Thymus (tissue), 11 donors: ENCODE results near the gene UCN. TPM values are rescaled to one million over a fixed set of nuclear protein-coding genes. Genes with fewer than 3 reads are reported as not detected.
"Not testable (repeated sequence)": the region's sequence is repeated elsewhere in the genome, so short reads cannot be mapped to it uniquely, and the experiment has no call there.

Source experiments
- DNase-seq, 9 donors: peaks; one replicate each; pipeline ENCODE4 v3.0.0-alpha.2; 2013; ENCODE audit warnings: low spot score in 9 of 9, low read depth in 6 of 9, missing footprints in 1 of 9
- H3K27ac ChIP-seq, 2 donors: one replicate each; pipeline ENCODE4 v1.5.1; 2013; ENCODE audit warnings: control low read depth in 1 of 2, low read depth in 1 of 2, low read length in 1 of 2, mild to moderate bottlenecking in 1 of 2, moderate library complexity in 1 of 2
- H3K27me3 ChIP-seq, 2 donors: one replicate each; pipeline ENCODE4 v1.5.1; 2013; ENCODE audit warnings: low read length in 1 of 2; ENCODE audit not compliant: control insufficient read depth in 2 of 2, insufficient read depth in 1 of 2
- H3K36me3 ChIP-seq, 2 donors: one replicate each; pipeline ENCODE4 v1.5.1; 2013; ENCODE audit warnings: low read length in 1 of 2, mild to moderate bottlenecking in 1 of 2, moderate library complexity in 1 of 2; ENCODE audit not compliant: control insufficient read depth in 2 of 2, insufficient read depth in 2 of 2
- H3K4me1 ChIP-seq, 2 donors: one replicate each; pipeline ENCODE4 v1.5.1; 2013; ENCODE audit warnings: low read length in 2 of 2; ENCODE audit not compliant: control insufficient read depth in 2 of 2, insufficient read depth in 2 of 2
- H3K4me3 ChIP-seq, 2 donors: one replicate each; pipeline ENCODE4 v1.5.1; 2013; ENCODE audit warnings: low read length in 2 of 2, control low read depth in 1 of 2, mild to moderate bottlenecking in 1 of 2
- H3K9me3 ChIP-seq, 2 donors: one replicate each; pipeline ENCODE4 v1.5.1; 2013; ENCODE audit warnings: low read length in 1 of 2, mild to moderate bottlenecking in 1 of 2; ENCODE audit not compliant: control insufficient read depth in 2 of 2, insufficient read depth in 1 of 2
- WGBS: extraction: QIAGEN DNeasy Blood & Tissue Kit; methylation state at CpG from one replicate; pipeline ENCODE4 v1.1.7; 2013; 5-methylcytosine and 5-hydroxymethylcytosine counted together
- polyA plus RNA-seq: library from polyadenylated mRNA; stranded (reverse); fragments of 200-250 nt; gene quantifications from one replicate; pipeline ENCODE4 v1.2.3, GENCODE V29; 2013
- total RNA-seq: library from RNA; stranded (reverse); fragments of 120-200 nt; gene quantifications from one replicate; pipeline ENCODE4 v1.2.4, GENCODE V29; 2013
- donor health status: healthy.

Gene UCN
- total and polyA plus RNA-seq, 2 donors: 1.0 to 8.1 TPM

- H3K27ac ChIP-seq: no peak overlapping the region
- DNase-seq: no peak
- no peaks in the 10 kb centered on the region for H3K36me3 ChIP-seq
- no peaks in the 10 kb centered on the region for H3K9me3 ChIP-seq
- H3K4me3 ChIP-seq: no peak overlapping the region
- 93% methylated on average over 5 of the region's 5 CpGs for whole genome bisulfite sequencing
- H3K27me3 ChIP-seq: peaks cover 0 to 40% of the 10 kb centered on the region in 2 donors
- no peaks in the 10 kb centered on the region for H3K4me1 ChIP-seq
These were observed 25.4 kb downstream of the UCN start for GRCh38 chr2:27282892-27283291.

DNA sequence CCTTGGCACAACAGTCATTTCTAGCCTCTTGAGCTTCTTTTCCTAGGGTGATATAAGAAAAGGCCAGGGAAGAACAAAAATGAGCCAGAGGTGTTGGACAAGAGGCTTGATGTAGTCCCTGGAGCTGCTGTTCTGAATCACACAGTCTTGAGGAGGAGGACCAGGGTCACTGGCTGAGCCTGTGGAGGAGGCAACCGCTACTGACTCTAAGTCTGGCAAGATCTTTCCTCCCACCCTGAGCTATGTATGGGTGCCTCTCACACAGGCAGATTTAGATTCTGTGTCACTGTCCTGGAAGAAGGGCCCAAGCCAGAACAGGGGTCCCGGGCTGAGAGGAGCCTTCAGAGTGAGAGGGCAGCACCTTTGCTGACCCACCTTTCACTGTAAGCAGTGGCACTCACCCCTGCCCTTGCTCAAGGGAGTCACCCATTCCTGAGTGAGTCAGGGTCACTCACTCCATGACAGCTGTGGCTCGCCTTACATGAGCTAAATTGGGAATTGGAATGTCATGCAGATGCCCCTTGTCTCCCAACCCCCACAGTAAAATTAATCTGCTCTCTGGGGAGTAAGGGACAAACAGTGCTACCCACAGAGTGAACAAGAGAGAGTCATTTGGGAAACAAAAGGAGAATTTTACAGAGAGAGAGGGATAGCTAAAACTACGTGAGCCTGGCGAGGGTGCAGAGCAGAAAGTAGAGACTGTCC is 26.2 kb downstream of the UCN start, which contains the start of gene TRIM54:
TSS of gene TRIM54 (plus strand) at position 575 of the 705 bp plus-strand sequence. CDS start 303 bp downstream, outside the sequence.
- whole genome bisulfite sequencing: 94% methylated on average over 5 of the region's 5 CpGs
- Histone ChIP-seq H3K27ac (no peak within 1 kb of the TSS), H3K4me3 (no peak within 1 kb of the TSS), H3K36me3 (no peaks in the 10 kb centered on the region), H3K9me3 (no peaks in the 10 kb centered on the region), H3K4me1 (no peaks in the 10 kb centered on the region), H3K27me3 (peaks cover 0 to 43% of the 10 kb centered on the region in 2 donors)
- DNase-seq: no peak

DNA sequence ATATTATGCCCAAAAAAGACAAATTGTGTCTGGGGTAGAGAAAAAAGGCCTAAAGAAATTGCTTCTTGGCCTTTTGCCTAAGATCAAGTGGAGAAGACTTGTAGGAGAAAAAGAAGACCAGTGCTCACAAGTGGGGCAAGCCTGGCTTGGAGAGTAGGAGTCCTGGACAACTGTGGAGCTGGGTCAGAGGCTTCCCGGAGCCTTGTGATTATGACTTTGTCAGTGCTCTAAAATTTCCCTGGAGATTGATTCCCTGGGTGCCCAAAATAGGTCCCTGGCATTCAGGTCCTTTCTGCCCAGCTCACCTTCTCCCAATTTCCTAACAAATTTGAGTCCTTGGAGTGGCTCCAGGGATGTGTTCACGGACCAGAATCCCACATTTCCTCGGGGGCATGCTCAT is 26.8 kb downstream of the UCN start:
- Histone ChIP-seq H3K4me1 (no peaks in the 10 kb centered on the region), H3K36me3 (no peaks in the 10 kb centered on the region), H3K4me3 (no peak overlapping the region), H3K27me3 (peaks cover 0 to 40% of the 10 kb centered on the region in 2 donors), H3K9me3 (no peaks in the 10 kb centered on the region), H3K27ac (no peak overlapping the region)
- 87% methylated on average over 3 of the region's 3 CpGs for WGBS
- no peak for DNase-seq

GRCh38 chr2:27280826-27281225 is 27.4 kb downstream of the UCN start:
- Histone ChIP-seq H3K27me3 (peaks cover 0 to 42% of the 10 kb centered on the region in 2 donors), H3K4me3 (no peak overlapping the region), H3K9me3 (no peaks in the 10 kb centered on the region), H3K36me3 (no peaks in the 10 kb centered on the region), H3K4me1 (no peaks in the 10 kb centered on the region), H3K27ac (no peak overlapping the region)
- WGBS: 92% methylated on average over 3 of the region's 3 CpGs
- no peak for DNase-seq

GRCh38 chr2:27278010-27278409 is 30.2 kb downstream of the UCN start:
- no peaks in the 10 kb centered on the region for H3K4me1 ChIP-seq
- no peak overlapping the region for H3K27ac ChIP-seq
- H3K27me3 ChIP-seq: peaks cover 0 to 38% of the 10 kb centered on the region in 2 donors
- no peak for DNase-seq
- H3K4me3 ChIP-seq: no peak overlapping the region
- no peaks in the 10 kb centered on the region for H3K36me3 ChIP-seq
- WGBS: 94% methylated on average over 1 of the region's 1 CpG
- no peaks in the 10 kb centered on the region for H3K9me3 ChIP-seq

DNA sequence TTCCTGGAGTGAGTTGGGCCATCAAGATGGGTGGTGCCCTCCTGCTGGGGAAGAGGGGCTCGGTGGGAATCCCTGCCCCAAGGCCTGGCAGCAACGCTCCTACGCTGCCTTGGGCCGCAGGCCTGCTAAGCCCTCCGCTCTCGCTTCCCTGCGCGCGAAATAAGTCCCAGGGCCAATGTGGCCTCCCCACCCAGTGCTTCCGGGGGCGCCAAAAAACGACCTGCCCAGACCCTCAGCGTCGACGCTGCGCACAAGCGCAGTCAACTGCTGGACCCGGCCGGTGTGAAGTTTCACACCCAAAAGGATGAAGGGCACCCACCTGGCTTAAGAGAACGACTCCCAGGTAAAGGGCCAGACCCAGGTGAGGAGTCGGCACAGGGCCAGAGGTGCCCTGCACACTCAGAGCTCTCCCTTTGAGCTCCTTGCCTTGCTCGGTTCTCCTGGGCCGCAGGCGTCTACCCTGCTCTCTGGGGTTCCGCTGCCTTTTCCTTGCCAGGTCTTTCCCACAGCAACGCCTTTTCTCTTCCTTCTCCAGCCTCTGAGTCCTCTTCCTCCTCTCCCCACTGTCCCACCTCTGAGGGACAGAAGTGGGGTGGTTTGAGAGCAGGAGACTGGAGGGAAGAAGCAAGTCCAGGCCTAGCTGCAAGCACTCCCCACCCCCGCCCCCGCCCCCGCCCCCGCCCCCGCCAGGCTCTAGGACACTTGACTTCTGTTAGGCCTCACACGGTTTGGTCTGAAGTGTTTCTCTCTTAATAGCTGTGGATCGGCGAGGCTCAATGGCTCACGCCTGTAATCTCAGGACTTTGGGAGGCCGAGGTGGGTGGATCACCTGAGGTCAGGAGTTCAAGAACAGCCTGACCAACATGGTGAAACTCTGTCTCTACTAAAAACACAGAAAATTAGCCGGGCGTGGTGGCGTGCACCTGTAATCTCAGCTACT is 32.8 kb downstream of the UCN start, which contains the start of gene DNAJC5G:
TSS of gene DNAJC5G (plus strand) at position 223 of the 940 bp plus-strand sequence. CDS start 1,296 bp downstream, outside the sequence.
- Histone ChIP-seq H3K4me3 (no peak within 1 kb of the TSS), H3K4me1 (no peaks in the 10 kb centered on the region), H3K27ac (no peak within 1 kb of the TSS), H3K27me3 (peaks cover 0 to 29% of the 10 kb centered on the region in 2 donors), H3K36me3 (no peaks in the 10 kb centered on the region), H3K9me3 (no peaks in the 10 kb centered on the region)
- DNase-seq: no peak
- WGBS: 93% methylated on average over 39 of the region's 39 CpGs

DNA sequence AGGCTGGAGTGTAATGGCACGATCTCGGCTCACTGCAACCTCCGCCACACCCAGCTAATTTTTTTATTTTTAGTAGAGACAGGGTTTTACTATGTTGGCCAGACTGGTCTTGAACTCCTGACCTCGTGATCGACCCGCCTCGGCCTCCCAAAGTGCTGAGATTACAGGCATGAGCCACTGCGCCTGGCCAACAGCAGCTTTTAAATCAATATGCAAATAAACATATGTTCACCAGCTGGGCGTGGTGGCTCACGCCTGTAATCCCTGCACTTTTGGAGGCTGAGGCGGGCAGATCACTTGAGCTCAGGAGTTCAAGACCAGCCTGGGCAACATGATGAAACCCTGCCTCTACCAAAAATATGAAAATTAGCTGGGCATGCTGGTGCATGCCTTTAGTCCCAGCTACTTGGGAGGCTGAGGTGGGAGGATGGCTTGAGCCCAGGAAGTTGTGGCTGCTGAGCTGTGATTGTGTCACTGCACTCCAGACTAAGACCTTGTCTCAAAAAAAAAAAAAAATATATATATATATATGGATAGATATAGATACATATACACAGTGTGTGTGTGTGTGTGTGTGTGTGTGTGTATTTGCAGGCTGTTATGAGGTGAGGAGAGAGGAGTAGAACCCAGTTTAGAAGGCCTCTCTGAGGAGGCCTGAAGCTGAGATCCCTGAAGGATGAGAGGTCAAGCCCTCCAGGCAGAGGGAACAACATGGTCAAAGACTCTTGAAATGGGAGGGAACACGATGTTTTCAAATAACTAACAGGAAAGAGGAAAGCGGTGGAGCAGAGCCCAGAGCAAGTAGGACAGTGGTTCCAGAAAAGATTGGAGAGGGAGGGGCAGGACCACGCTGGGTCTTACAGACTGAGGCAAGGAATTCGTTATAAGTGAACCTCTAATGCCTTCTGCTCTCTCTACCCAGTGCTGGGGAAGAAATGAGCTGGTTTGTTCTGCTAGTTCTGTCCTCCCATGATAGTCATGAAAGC is 35.4 kb downstream of the UCN start:
- WGBS: 95% methylated on average over 15 of the region's 15 CpGs
- not testable (repeated sequence) for H3K27ac ChIP-seq

DNA sequence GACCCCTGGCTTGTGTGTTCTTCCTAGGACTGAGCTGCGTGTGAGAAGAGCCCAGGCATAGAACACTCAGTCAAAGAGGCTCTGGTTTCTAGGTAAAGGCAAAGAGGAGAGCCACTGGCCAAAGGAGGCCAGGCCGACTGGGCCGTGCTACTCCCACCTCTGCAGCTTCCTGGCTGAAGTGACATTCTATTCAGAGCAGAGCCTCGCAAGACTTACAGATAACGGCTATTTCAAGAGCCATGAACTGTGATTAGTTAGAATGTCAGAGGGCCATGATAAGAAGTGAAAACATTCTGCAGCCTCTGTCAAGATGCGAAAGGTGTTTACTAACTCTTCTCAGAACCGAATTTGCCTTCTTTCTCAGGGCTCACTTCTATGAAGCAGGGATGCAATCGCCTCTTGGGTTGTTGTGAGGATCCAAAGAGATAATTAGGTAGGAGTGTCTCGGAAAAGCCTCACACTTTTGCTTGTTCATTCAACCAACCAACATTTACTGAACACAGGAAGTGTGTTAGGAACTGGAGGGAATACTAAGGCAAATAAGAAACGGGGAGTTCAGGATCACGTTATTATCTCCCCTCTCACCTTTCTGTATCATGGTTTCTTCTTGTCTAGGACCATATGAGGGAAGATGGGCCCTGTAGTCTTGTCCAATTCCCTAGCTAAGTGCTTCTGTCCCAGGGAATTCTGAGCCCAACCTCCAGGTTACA is 36.5 kb downstream of the UCN start:
- no peaks in the 10 kb centered on the region for H3K36me3 ChIP-seq
- no peak for DNase-seq
- peaks cover 0 to 51% of the 10 kb centered on the region in 2 donors for H3K27me3 ChIP-seq
- WGBS: 93% methylated on average over 11 of the region's 11 CpGs
- no peaks in the 10 kb centered on the region for H3K9me3 ChIP-seq
- H3K4me1 ChIP-seq: no peaks in the 10 kb centered on the region
- H3K27ac ChIP-seq: no peak overlapping the region
- H3K4me3 ChIP-seq: no peak overlapping the region

More for the DNA sequence above, 35.4 kb downstream of the UCN start:
- not testable (repeated sequence) for H3K9me3 ChIP-seq, H3K36me3 ChIP-seq, DNase-seq, H3K4me3 ChIP-seq, H3K4me1 ChIP-seq
- peaks cover 0 to 45% of the 10 kb centered on the region in 2 donors for H3K27me3 ChIP-seq
